IMR-90 (cell line): ENCODE measurements around the gene MAST3. TPM values are rescaled to one million over a fixed set of nuclear protein-coding genes. Genes with fewer than 3 reads are reported as not detected.

ENCODE experiments used
- ATAC-seq: fragments of 200-7000 bp; cut with Tn5 transposase; 2 replicates; pipeline ENCODE4 v1.9.1; 2020; ENCODE audit warnings: low read depth, mild to moderate bottlenecking, moderate library complexity
- BruUV-seq: library from RNA; stranded (reverse); fragments of 400-500 nt; replicated peaks from 2 replicates; lab custom pipeline; 2021; lab: Mats Ljungman, UMichigan
- CTCF ChIA-PET: fragments of 300-600 bp; formaldehyde crosslinking; extraction: SDS; loops from one replicate; lab custom pipeline; 2021; ENCODE audit warnings: antibody characterized with exemption; lab: Yijun Ruan, JAX
- POLR2A ChIA-PET: fragments of 300-600 bp; sonication (Branson Sonifier 250); formaldehyde crosslinking; loops from one replicate; lab custom pipeline; 2022; ENCODE audit warnings: antibody characterized with exemption; ENCODE audit not compliant: unreplicated experiment; lab: Charles Lee
- DNase-seq: peaks from one replicate; pipeline ENCODE4 v3.0.0; 2013
- H2AFZ ChIP-seq: replicated peaks from 2 replicates; pipeline ENCODE3; 2013; ENCODE audit warnings: low read length, mild to moderate bottlenecking; ENCODE audit not compliant: poor library complexity
- H2AK5ac ChIP-seq: 2 replicates; pipeline ENCODE4 v1.6.1; 2013; ENCODE audit warnings: low read depth, low read length, inconsistent platforms
- H2AK9ac ChIP-seq: replicated peaks from 2 replicates; pipeline ENCODE3; 2013; ENCODE audit warnings: mild to moderate bottlenecking, low read depth, low read length, moderate library complexity; ENCODE audit not compliant: poor library complexity
- H2BK120ac ChIP-seq: 2 replicates; pipeline ENCODE4 v1.6.1; 2013; ENCODE audit warnings: low read depth, low read length, inconsistent platforms
- H2BK15ac ChIP-seq: 3 replicates; pipeline ENCODE4 v1.6.1; 2013; ENCODE audit warnings: low read depth, low read length, inconsistent platforms
- H2BK20ac ChIP-seq: 2 replicates; pipeline ENCODE4 v1.6.1; 2013; ENCODE audit warnings: low read depth, mild to moderate bottlenecking, inconsistent platforms, low read length, moderate library complexity
- H2BK5ac ChIP-seq: 2 replicates; pipeline ENCODE4 v1.6.1; 2013; ENCODE audit warnings: mild to moderate bottlenecking, low read depth, low read length, inconsistent platforms; ENCODE audit not compliant: poor library complexity, severe bottlenecking
- H3K14ac ChIP-seq: replicated peaks from 2 replicates; pipeline ENCODE4 v1.6.1; 2013; ENCODE audit warnings: low read depth, low read length, inconsistent platforms
- H3K18ac ChIP-seq: 2 replicates; pipeline ENCODE4 v1.6.1; 2013; ENCODE audit warnings: low read depth, low read length, control low read depth
- H3K23ac ChIP-seq: 2 replicates; pipeline ENCODE4 v1.6.1; 2013; ENCODE audit warnings: low read depth, low read length, inconsistent platforms
- H3K27ac ChIP-seq: 2 replicates; pipeline ENCODE4 v1.5.1; 2013; ENCODE audit warnings: mild to moderate bottlenecking, control low read depth, low read length; ENCODE audit not compliant: insufficient read depth
- H3K27me3 ChIP-seq: 2 replicates; pipeline ENCODE4 v1.6.1; 2013; ENCODE audit warnings: low read length; ENCODE audit not compliant: control insufficient read depth, insufficient read depth
- H3K36me3 ChIP-seq: 2 replicates; pipeline ENCODE4 v1.6.1; 2013; ENCODE audit warnings: low read length, mixed read lengths; ENCODE audit not compliant: control insufficient read depth, insufficient read depth
- H3K4ac ChIP-seq: 2 replicates; pipeline ENCODE4 v1.6.1; 2013; ENCODE audit warnings: low read depth, low read length, inconsistent platforms
- H3K4me1 ChIP-seq: 2 replicates; pipeline ENCODE4 v1.6.1; 2013; ENCODE audit warnings: low read length, mixed read lengths; ENCODE audit not compliant: control insufficient read depth, insufficient read depth
- H3K4me2 ChIP-seq: 2 replicates; pipeline ENCODE4 v1.6.1; 2013; ENCODE audit warnings: low read depth, mild to moderate bottlenecking, control low read depth, low read length, moderate library complexity
- H3K4me3 ChIP-seq: 2 replicates; pipeline ENCODE4 v1.5.1; 2013; ENCODE audit warnings: low read depth, mild to moderate bottlenecking, control low read depth, low read length, moderate library complexity; ENCODE audit not compliant: insufficient read depth
- H3K56ac ChIP-seq: 2 replicates; pipeline ENCODE4 v1.6.1; 2013; ENCODE audit warnings: low read length, inconsistent platforms; ENCODE audit not compliant: insufficient read depth; ENCODE audit errors: extremely low read depth
- H3K79me1 ChIP-seq, 2 experiments: 2 replicates each; pipeline ENCODE4 v1.6.1; 2013; ENCODE audit warnings: low read length in 2 of 2, inconsistent platforms in 1 of 2, low read depth in 1 of 2
- H3K9ac ChIP-seq: 2 replicates; pipeline ENCODE4 v1.6.1; 2013; ENCODE audit warnings: low read depth, low read length, control low read depth
- H3K9me1 ChIP-seq: 2 replicates; pipeline ENCODE4 v1.6.1; 2013; ENCODE audit warnings: low read length, inconsistent platforms; ENCODE audit not compliant: insufficient read depth
- H3K9me3 ChIP-seq: 2 replicates; pipeline ENCODE4 v1.6.1; 2013; ENCODE audit warnings: low read length; ENCODE audit not compliant: control insufficient read depth, insufficient read depth
- H4K20me1 ChIP-seq: 2 replicates; pipeline ENCODE4 v1.6.1; 2013; ENCODE audit warnings: low read length, inconsistent platforms; ENCODE audit not compliant: insufficient read depth
- H4K5ac ChIP-seq: 2 replicates; pipeline ENCODE4 v1.6.1; 2013; ENCODE audit warnings: mild to moderate bottlenecking, low read depth, low read length, control low read depth
- H4K8ac ChIP-seq, 2 experiments: 2 replicates each; pipeline ENCODE4 v1.6.1; 2013; ENCODE audit warnings: low read depth in 2 of 2, low read length in 2 of 2, control low read depth in 1 of 2, inconsistent platforms in 1 of 2
- H4K91ac ChIP-seq: 2 replicates; pipeline ENCODE4 v1.6.1; 2013; ENCODE audit warnings: low read depth, low read length, inconsistent platforms; ENCODE audit not compliant: insufficient read depth
- BHLHE40 ChIP-seq: fragments of 150-350 bp; IDR thresholded peaks from 2 replicates; pipeline ENCODE4 v1.6.1; 2016; ENCODE audit warnings: mild to moderate bottlenecking, low read depth, low read length
- CEBPB ChIP-seq: IDR thresholded peaks from 2 replicates; pipeline ENCODE4 v1.6.1; 2012; ENCODE audit warnings: low read depth, low read length, improper control_type of control experiment
- CHD1 ChIP-seq: IDR thresholded peaks from 2 replicates; pipeline ENCODE4 v1.6.1; 2012; ENCODE audit warnings: low read depth, low read length, improper control_type of control experiment
- FOS ChIP-seq: fragments of 150-350 bp; IDR thresholded peaks from 2 replicates; pipeline ENCODE4 v1.6.1; 2016; ENCODE audit warnings: low read depth, low read length
- MAFK ChIP-seq: IDR thresholded peaks from 2 replicates; pipeline ENCODE4 v1.6.1; 2012; ENCODE audit warnings: low read depth, low read length, improper control_type of control experiment
- MAZ ChIP-seq: IDR thresholded peaks from 2 replicates; pipeline ENCODE4 v1.6.1; 2012; ENCODE audit warnings: low read depth, mild to moderate bottlenecking, low read length, improper control_type of control experiment, moderate library complexity, borderline replicate concordance
- MXI1 ChIP-seq: IDR thresholded peaks from 2 replicates; pipeline ENCODE4 v1.6.1; 2012; ENCODE audit warnings: low read depth, mild to moderate bottlenecking, low read length, moderate library complexity, borderline replicate concordance
- NFE2L2 ChIP-seq: fragments of 150-350 bp; IDR thresholded peaks from 2 replicates; pipeline ENCODE4 v1.6.1; 2016; ENCODE audit warnings: low read depth, mild to moderate bottlenecking, low read length
- POLR2A ChIP-seq: IDR thresholded peaks from 2 replicates; pipeline ENCODE4 v1.6.1; 2012; ENCODE audit warnings: mild to moderate bottlenecking, low read depth, low read length
- RCOR1 ChIP-seq: IDR thresholded peaks from 2 replicates; pipeline ENCODE4 v1.6.1; 2012; ENCODE audit warnings: mild to moderate bottlenecking, low read length, improper control_type of control experiment; ENCODE audit not compliant: insufficient replicate concordance
- RFX5 ChIP-seq: IDR thresholded peaks from 2 replicates; pipeline ENCODE4 v1.8.0; 2012; ENCODE audit warnings: low read depth, mild to moderate bottlenecking, low read length, moderate library complexity
- SMC3 ChIP-seq: fragments of 150-350 bp; IDR thresholded peaks from 2 replicates; pipeline ENCODE4 v1.6.1; 2016; ENCODE audit warnings: low read depth, mild to moderate bottlenecking, antibody characterized with exemption, low read length, moderate library complexity
- WGBS, 2 experiments: methylation state at CpG; one replicate each; pipeline versions ENCODE4 v1.1.5 to v1.1.7; 2013; ENCODE audit warnings: missing lambda C conversion rate in 2 of 2; ENCODE audit not compliant: insufficient read length in 1 of 2; ENCODE audit errors: extremely low coverage in 2 of 2; 5-methylcytosine and 5-hydroxymethylcytosine counted together
- dilution Hi-C: fragments of 300-500 bp; cut with HindIII; formaldehyde crosslinking; loops from one replicate; pipeline ENCODE4 v1.14.3; 2018; ENCODE audit warnings: low sequenced_read_pairs; ENCODE audit not compliant: unreplicated experiment
- in situ Hi-C: fragments of 300-500 bp; cut with MboI; formaldehyde crosslinking; loops from 3 replicates; pipeline ENCODE4 v1.14.3; 2019; ENCODE audit warnings: low sequenced_read_pairs, inconsistent platforms, mixed read lengths
- intact Hi-C: fragments of 100-400 bp; cut with micrococcal nuclease; formaldehyde crosslinking; loops from 2 replicates; pipeline ENCODE4 v1.10.0; 2022
- polyA plus RNA-seq, 3 experiments: library from polyadenylated mRNA; depleted of rRNA; stranded (reverse); fragments of >200 nt; gene quantifications; 2 replicates each; pipeline ENCODE4 v1.2.3, GENCODE V29; 2012; ENCODE audit warnings: low replicate concordance in 1 of 3
- total RNA-seq: library from RNA; depleted of rRNA; stranded (reverse); fragments of >200 nt; gene quantifications from 2 replicates; pipeline ENCODE4 v1.2.3, GENCODE V29; 2012
- TF ChIP-seq, protein P1 (sequence below): conservative IDR thresholded peaks from 2 replicates; pipeline ENCODE4 v1.5.1; 2012; ENCODE audit warnings: mild to moderate bottlenecking, low read depth, low read length, improper control_type of control experiment
- TF ChIP-seq, protein P2 (sequence below): fragments of 150-350 bp; IDR thresholded peaks from 2 replicates; pipeline ENCODE4 v1.6.1; 2016; ENCODE audit warnings: low read depth, mild to moderate bottlenecking, low read length, moderate library complexity, borderline replicate concordance

Gene MAST3
- total and polyA plus RNA-seq, 2 of the 4 experiments (the other 2 are of a cell fraction), result 1.3 to 4.3 TPM

DNA sequence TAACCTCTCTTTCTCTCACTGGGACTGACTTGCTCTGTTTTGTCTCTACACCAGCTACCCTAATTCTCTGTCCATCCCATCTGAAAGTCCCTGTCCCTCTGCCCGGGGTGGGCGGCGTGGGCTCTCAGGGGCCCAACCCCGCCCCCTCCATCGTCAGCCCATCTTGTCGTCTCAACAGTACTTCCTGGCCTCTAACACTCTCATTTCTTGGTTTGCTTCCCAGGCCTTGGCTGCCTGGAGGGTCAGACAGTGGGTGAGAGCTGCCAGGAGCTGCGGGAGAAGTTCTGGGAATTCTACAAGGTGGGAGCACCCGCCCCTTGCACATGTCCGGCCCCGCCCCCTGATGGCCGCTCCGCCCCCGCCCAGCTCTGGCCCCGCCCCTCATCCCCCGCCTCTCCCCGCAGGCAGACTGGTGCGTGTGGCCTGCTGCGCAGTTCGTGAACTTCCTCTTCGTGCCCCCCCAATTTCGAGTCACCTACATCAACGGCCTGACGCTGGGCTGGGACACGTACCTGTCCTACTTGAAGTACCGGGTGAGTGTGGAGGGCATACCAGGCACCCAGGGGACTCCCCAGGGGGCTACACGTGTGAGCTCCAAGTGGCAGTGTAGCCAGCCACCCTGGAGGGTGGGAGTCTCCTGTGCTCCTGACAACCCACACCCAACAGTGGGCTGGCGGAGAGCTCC lies 97.1 kb downstream of the MAST3 start:
- ChIA-PET CTCF (no interaction called here), POLR2A (no interaction called here)
- 68% methylated on average over 3 of the region's 27 CpGs; no CpG with 5 or more reads in 1 of the 2 experiments for WGBS, 2 experiments
- no TSS peak for BruUV-seq
- H3K79me1 ChIP-seq, result peaks cover 7 to 15% of the 10 kb centered on the region in 2 experiments; a peak in 3 of 4 replicates
- dilution Hi-C loops, result no loop called here
- H2BK120ac ChIP-seq, result no peak overlapping the region
- no peak overlapping the region for H3K27ac ChIP-seq
- H3K36me3 ChIP-seq, result peaks cover 25% of the 10 kb centered on the region
- H2BK5ac ChIP-seq, result no peak overlapping the region
- in situ Hi-C loops, result loop anchor here (5.0 to 10.0 kb wide), 3 partner anchors 48 to 220 kb away; partner anchors contain the start of genes LSM4 and SSBP4
- H2AFZ ChIP-seq, result peak overlapping the region; percentile 84
- peaks cover 8% of the 10 kb centered on the region for H3K4me1 ChIP-seq
- no peak overlapping the region for H3K9ac ChIP-seq
- H4K91ac ChIP-seq, result no peak overlapping the region
- no peak overlapping the region for H3K18ac ChIP-seq
- no peak overlapping the region; the same call in 1 of the 2 replicates for H3K23ac ChIP-seq
- no peak overlapping the region for H3K56ac ChIP-seq
- no peak overlapping the region; the same call in 1 of the 2 replicates for H4K5ac ChIP-seq
- peak; percentile 34 for DNase-seq
- peaks cover 8% of the 10 kb centered on the region; the same call in 1 of the 2 replicates for H3K9me1 ChIP-seq
- intact Hi-C loops, result no loop called here
- TF ChIP-seq POLR2A (no peak), NFE2L2 (no peak), SMC3 (no peak), CEBPB (no peak), CHD1 (no peak), RFX5 (no peak), MXI1 (no peak), FOS (no peak), BHLHE40 (no peak), MAFK (no peak), MAZ (no peak; the same call in 1 of the 2 replicates), RCOR1 (no peak)
- TF ChIP-seq, protein P1, sequence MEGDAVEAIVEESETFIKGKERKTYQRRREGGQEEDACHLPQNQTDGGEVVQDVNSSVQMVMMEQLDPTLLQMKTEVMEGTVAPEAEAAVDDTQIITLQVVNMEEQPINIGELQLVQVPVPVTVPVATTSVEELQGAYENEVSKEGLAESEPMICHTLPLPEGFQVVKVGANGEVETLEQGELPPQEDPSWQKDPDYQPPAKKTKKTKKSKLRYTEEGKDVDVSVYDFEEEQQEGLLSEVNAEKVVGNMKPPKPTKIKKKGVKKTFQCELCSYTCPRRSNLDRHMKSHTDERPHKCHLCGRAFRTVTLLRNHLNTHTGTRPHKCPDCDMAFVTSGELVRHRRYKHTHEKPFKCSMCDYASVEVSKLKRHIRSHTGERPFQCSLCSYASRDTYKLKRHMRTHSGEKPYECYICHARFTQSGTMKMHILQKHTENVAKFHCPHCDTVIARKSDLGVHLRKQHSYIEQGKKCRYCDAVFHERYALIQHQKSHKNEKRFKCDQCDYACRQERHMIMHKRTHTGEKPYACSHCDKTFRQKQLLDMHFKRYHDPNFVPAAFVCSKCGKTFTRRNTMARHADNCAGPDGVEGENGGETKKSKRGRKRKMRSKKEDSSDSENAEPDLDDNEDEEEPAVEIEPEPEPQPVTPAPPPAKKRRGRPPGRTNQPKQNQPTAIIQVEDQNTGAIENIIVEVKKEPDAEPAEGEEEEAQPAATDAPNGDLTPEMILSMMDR, result no peak
- TF ChIP-seq, protein P2, sequence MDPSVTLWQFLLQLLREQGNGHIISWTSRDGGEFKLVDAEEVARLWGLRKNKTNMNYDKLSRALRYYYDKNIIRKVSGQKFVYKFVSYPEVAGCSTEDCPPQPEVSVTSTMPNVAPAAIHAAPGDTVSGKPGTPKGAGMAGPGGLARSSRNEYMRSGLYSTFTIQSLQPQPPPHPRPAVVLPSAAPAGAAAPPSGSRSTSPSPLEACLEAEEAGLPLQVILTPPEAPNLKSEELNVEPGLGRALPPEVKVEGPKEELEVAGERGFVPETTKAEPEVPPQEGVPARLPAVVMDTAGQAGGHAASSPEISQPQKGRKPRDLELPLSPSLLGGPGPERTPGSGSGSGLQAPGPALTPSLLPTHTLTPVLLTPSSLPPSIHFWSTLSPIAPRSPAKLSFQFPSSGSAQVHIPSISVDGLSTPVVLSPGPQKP, result no peak
- H4K20me1 ChIP-seq, result peaks cover 8% of the 10 kb centered on the region
- ATAC-seq, result no peak
- peak overlapping the region; percentile 79 for H2AK9ac ChIP-seq
- H2BK20ac ChIP-seq, result no peak overlapping the region
- H3K14ac ChIP-seq, result no peak overlapping the region
- no peak overlapping the region for H3K4ac ChIP-seq
- H3K9me3 ChIP-seq, result no peaks in the 10 kb centered on the region
- H3K4me3 ChIP-seq, result no peak overlapping the region; the same call in 1 of the 2 replicates
- no peaks in the 10 kb centered on the region for H3K27me3 ChIP-seq
- no peak overlapping the region for H2BK15ac ChIP-seq
- H2AK5ac ChIP-seq, result peak overlapping the region; percentile 71; the same call in 1 of the 2 replicates
- H3K4me2 ChIP-seq, result peak overlapping the region; percentile 90; the same call in 1 of the 2 replicates
- H4K8ac ChIP-seq, result peak overlapping the region in 1 of 2 experiments; percentile 57; a peak in 1 of 4 replicates
